ENCODE data around the gene GPR149. TPM values are rescaled to one million over a fixed set of nuclear protein-coding genes. Genes with fewer than 3 reads are reported as not detected.

Gene GPR149
- total RNA-seq, 1 experiment from 2014 or later = not detected

DNA sequence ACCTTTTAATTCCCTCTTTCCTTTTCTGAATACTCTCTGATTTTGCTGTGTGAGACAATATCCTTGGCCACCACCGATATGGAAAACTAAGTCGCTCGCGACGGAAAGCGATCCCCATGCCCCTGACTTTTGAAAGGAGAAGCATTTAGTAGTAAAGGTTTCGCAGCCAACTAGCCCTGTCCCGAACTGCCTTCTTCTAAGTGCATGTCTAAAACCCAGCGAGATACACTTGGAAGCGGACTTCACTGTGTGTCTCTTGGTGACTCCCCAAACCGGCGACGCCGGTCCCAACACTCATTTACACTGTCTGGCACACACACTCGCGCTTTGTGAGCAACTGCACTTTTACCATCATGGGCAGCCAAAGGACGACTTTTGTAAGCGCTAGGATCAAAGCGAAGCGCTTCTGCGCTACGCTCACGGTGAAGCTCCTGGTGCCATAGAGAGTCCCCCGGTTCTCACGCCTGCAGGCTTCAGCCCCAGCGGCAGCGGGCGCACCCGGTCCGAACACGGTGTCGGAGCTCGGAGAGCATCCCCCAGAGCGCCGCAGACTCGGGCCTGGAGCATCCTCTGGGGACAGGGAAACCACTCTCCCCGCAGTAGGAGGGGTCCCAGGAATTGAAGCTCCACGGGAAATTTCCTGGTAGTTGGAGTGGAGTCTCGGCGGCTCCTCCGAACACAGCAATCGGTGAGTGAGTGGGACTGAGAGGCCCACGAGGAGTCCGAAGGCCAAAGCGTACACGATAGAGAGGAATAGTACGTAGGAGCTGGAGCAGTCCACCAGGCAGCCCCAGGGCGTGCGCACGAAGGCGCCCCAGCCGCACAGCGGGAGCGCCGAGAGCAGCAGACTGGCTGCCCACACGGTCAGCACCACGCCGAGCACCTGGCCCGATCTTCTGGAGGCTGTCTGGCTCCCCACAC, 1.4 kb downstream of the GPR149 start:
- Histone ChIP-seq H3K36me3 (ENCODE audit: insufficient read depth, low read length) (no peaks in the 10 kb centered on the region), H3K79me2 (ENCODE audit: low read length) (no peaks in the 10 kb centered on the region), H2AFZ (ENCODE audit: low read length) (no peak overlapping the region), H3K9me3 (ENCODE audit: low read length) (no peaks in the 10 kb centered on the region), H3K9ac (ENCODE audit: low read length) (no peak overlapping the region), H3K27ac (ENCODE audit: low read length) (no peak overlapping the region), H3K9me2 (replicated peaks; ENCODE audit: insufficient read depth, low read length) (no peaks in the 10 kb centered on the region), H3K4me2 (ENCODE audit: low read depth, low read length, poor library complexity, severe bottlenecking) (no peak overlapping the region), H3K4me1 (ENCODE audit: low read length) (no peaks in the 10 kb centered on the region), H3K4me3 (ENCODE audit: low read length) (no peak overlapping the region), H4K20me1 (ENCODE audit: insufficient read depth, low read depth, low read length) (no peaks in the 10 kb centered on the region), H3K27me3 (ENCODE audit: low read length) (no peaks in the 10 kb centered on the region)
- DNase-seq = no peak

DNA sequence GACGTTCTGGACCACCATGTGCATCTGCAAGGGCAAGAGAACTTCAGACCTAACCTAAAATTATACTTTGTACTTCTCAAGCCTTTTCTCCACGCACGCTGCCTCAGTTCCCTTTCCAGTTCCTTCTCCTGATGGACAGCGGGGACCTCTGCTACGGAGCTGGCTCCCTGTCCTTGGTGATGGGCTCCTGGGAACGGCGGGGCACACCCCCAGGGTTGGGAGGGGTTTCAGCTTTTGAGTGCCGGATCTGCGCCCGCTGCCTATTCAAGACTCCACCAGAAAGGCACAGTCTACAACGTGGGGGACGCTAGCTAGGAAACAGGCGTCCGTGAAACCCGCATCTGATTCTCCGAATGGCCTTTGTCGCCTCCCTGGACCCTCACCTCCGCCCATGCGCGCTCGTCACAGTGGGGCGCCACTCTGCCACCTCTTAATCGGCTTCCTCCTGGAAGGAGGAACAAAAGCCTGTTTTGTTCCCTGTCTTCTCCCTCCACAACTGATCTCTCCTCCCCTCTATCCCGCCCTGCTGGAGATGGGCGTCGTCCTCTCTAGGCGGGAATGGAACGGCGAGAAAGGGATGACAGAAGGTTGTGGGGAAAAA, 2.2 kb downstream of the GPR149 start:
- no peak overlapping the region for H2AFZ ChIP-seq (ENCODE audit: low read length)
- H3K9me3 ChIP-seq (ENCODE audit: low read length) = no peaks in the 10 kb centered on the region
- H3K27ac ChIP-seq (ENCODE audit: low read length) = no peak overlapping the region
- H3K4me3 ChIP-seq (ENCODE audit: low read length) = no peak overlapping the region
- no peaks in the 10 kb centered on the region for H3K79me2 ChIP-seq (ENCODE audit: low read length)
- no peaks in the 10 kb centered on the region for H3K9me2 ChIP-seq (replicated peaks; ENCODE audit: insufficient read depth, low read length)
- no peak overlapping the region for H3K4me2 ChIP-seq (ENCODE audit: low read depth, low read length, poor library complexity, severe bottlenecking)
- no peaks in the 10 kb centered on the region for H4K20me1 ChIP-seq (ENCODE audit: insufficient read depth, low read depth, low read length)
- H3K36me3 ChIP-seq (ENCODE audit: insufficient read depth, low read length) = no peaks in the 10 kb centered on the region
- DNase-seq = no peak
- H3K4me1 ChIP-seq (ENCODE audit: low read length) = no peaks in the 10 kb centered on the region
- H3K27me3 ChIP-seq (ENCODE audit: low read length) = no peaks in the 10 kb centered on the region
- no peak overlapping the region for H3K9ac ChIP-seq (ENCODE audit: low read length)

DNA sequence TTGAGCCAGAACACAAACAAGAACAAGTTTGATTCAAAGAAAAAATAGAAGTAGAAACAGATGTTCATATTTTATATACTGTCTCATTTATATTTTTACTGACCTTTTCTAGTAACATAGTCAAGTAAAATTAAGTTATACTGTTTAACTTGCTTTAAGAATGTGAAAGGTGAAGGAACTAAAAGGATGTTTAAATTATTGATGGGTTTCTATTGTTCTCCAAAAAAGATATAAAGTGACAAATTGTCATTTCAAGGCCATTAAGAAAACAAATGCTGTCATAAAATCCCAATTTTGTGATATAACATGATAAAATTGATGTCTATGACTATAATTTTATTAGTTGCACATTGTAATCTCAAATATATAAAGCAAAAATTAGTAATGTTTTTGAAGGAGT, 7.3 kb downstream of the GPR149 start:
- no peak overlapping the region for H3K27ac ChIP-seq (ENCODE audit: low read length)
- H3K4me2 ChIP-seq (ENCODE audit: low read depth, low read length, poor library complexity, severe bottlenecking) = no peak overlapping the region
- H3K27me3 ChIP-seq (ENCODE audit: low read length) = no peaks in the 10 kb centered on the region
- no peaks in the 10 kb centered on the region for H3K79me2 ChIP-seq (ENCODE audit: low read length)
- H3K36me3 ChIP-seq (ENCODE audit: insufficient read depth, low read length) = no peaks in the 10 kb centered on the region
- H3K9ac ChIP-seq (ENCODE audit: low read length) = no peak overlapping the region
- no peak overlapping the region for H2AFZ ChIP-seq (ENCODE audit: low read length)
- H3K4me1 ChIP-seq (ENCODE audit: low read length) = no peaks in the 10 kb centered on the region
- H4K20me1 ChIP-seq (ENCODE audit: insufficient read depth, low read depth, low read length) = no peaks in the 10 kb centered on the region
- H3K9me3 ChIP-seq (ENCODE audit: low read length) = no peaks in the 10 kb centered on the region
- no peak for DNase-seq
- no peaks in the 10 kb centered on the region for H3K9me2 ChIP-seq (replicated peaks; ENCODE audit: insufficient read depth, low read length)
- H3K4me3 ChIP-seq (ENCODE audit: low read length) = no peak overlapping the region

DNA sequence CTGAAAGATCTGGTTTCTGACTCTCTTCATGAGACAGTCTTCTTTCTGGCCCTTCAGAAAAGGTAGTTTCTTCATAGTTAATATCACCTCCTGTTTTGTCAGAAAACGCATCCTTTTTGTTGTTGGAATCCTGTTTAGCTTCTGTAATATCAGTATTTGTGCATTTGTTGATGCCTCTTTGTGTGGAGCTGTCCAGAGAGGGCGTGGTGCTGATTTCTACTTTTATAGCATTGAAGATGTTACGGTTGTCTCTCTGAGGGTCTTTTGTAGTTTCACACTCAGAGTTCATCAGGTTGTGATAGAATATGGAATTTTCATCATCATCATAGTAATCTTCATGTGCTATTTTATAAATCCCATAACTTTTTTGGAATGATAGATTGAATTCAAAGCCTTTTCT, 8.9 kb downstream of the GPR149 start:
- H3K4me2 ChIP-seq (ENCODE audit: low read depth, low read length, poor library complexity, severe bottlenecking) = no peak overlapping the region
- no peaks in the 10 kb centered on the region for H3K4me1 ChIP-seq (ENCODE audit: low read length)
- no peaks in the 10 kb centered on the region for H3K79me2 ChIP-seq (ENCODE audit: low read length)
- H3K9me3 ChIP-seq (ENCODE audit: low read length) = no peaks in the 10 kb centered on the region
- no peak overlapping the region for H3K9ac ChIP-seq (ENCODE audit: low read length)
- no peak overlapping the region for H2AFZ ChIP-seq (ENCODE audit: low read length)
- no peaks in the 10 kb centered on the region for H3K36me3 ChIP-seq (ENCODE audit: insufficient read depth, low read length)
- H3K4me3 ChIP-seq (ENCODE audit: low read length) = no peak overlapping the region
- H3K27ac ChIP-seq (ENCODE audit: low read length) = no peak overlapping the region
- H4K20me1 ChIP-seq (ENCODE audit: insufficient read depth, low read depth, low read length) = no peaks in the 10 kb centered on the region
- H3K9me2 ChIP-seq (replicated peaks; ENCODE audit: insufficient read depth, low read length) = no peaks in the 10 kb centered on the region
- DNase-seq = peak; percentile 51
- no peaks in the 10 kb centered on the region for H3K27me3 ChIP-seq (ENCODE audit: low read length)

DNA sequence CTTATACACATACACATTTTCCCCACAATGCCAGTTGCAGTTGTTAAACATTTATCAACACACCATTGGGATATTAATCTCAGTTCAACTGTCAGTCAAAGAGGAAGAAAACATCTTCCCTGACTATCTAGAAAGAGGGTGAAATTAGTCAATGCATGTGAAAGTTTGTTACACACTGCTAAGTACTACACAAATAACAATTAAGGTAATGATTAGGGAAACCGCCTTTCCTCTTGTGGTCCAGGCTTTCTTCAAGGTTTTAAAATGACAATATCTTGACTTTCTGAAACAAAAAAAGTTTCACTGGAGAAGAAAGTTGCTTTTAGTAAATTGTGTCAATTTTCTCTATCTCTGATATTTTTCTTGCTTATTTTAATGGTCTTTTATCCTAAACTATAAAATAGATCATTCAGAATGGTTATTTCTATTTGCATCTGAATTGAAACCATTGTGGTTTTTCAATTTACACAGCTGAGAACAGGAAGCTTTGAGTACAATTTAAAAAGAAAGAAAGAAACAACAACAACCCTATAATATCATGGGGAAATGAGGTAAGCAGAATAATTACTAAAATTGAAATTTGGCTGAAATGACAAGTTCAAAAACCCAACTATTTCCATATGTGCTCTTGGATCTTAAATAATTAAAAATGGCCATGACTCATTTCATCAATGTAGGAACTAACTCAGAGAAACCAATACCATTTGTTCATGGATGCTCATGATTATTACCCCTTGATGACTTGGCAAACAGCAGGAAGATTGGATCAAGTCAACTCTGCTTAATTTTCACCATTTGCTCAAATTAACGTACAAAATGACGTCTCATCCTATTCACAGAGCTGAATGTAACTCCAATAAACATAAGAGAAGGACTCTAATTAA, 31.7 kb downstream of the GPR149 start:
- H3K27me3 ChIP-seq (ENCODE audit: low read length) = no peaks in the 10 kb centered on the region
- no peaks in the 10 kb centered on the region for H3K36me3 ChIP-seq (ENCODE audit: insufficient read depth, low read length)
- no peak overlapping the region for H2AFZ ChIP-seq (ENCODE audit: low read length)
- H3K4me2 ChIP-seq (ENCODE audit: low read depth, low read length, poor library complexity, severe bottlenecking) = no peak overlapping the region
- DNase-seq = no peak
- no peaks in the 10 kb centered on the region for H3K9me3 ChIP-seq (ENCODE audit: low read length)
- no peak overlapping the region for H3K4me3 ChIP-seq (ENCODE audit: low read length)
- no peaks in the 10 kb centered on the region for H4K20me1 ChIP-seq (ENCODE audit: insufficient read depth, low read depth, low read length)
- no peaks in the 10 kb centered on the region for H3K79me2 ChIP-seq (ENCODE audit: low read length)
- no peaks in the 10 kb centered on the region for H3K4me1 ChIP-seq (ENCODE audit: low read length)
- H3K9me2 ChIP-seq (replicated peaks; ENCODE audit: insufficient read depth, low read length) = no peaks in the 10 kb centered on the region
- H3K9ac ChIP-seq (ENCODE audit: low read length) = no peak overlapping the region
- no peak overlapping the region for H3K27ac ChIP-seq (ENCODE audit: low read length)

DNA sequence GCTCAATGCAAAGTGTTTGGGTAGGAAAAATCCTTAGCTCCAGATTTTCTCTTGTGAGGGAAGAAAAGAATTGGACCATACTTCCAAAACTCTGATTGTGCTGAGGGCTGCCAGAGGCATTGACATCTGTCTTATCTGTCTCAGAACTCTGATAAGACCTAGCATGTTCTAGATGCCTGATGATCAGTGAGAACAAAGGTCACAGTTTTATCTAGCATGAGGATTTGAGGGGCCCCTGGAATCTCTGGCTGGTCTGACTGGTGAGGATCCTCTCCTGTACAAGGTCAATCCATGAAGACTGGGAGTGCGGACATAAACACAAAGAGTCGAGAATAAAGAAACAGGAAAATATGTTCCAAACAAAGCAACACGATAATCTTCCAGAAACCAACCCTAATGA, 40.1 kb downstream of the GPR149 start:
- Histone ChIP-seq H3K79me2 (ENCODE audit: low read length) (no peaks in the 10 kb centered on the region), H3K27me3 (ENCODE audit: low read length) (no peaks in the 10 kb centered on the region), H2AFZ (ENCODE audit: low read length) (no peak overlapping the region), H3K9me3 (ENCODE audit: low read length) (no peaks in the 10 kb centered on the region), H3K4me1 (ENCODE audit: low read length) (no peaks in the 10 kb centered on the region), H4K20me1 (ENCODE audit: insufficient read depth, low read depth, low read length) (no peaks in the 10 kb centered on the region), H3K9me2 (replicated peaks; ENCODE audit: insufficient read depth, low read length) (no peaks in the 10 kb centered on the region), H3K4me3 (ENCODE audit: low read length) (no peak overlapping the region), H3K4me2 (ENCODE audit: low read depth, low read length, poor library complexity, severe bottlenecking) (no peak overlapping the region), H3K27ac (ENCODE audit: low read length) (no peak overlapping the region), H3K9ac (ENCODE audit: low read length) (no peak overlapping the region), H3K36me3 (ENCODE audit: insufficient read depth, low read length) (no peaks in the 10 kb centered on the region)
- DNase-seq = no peak

DNA sequence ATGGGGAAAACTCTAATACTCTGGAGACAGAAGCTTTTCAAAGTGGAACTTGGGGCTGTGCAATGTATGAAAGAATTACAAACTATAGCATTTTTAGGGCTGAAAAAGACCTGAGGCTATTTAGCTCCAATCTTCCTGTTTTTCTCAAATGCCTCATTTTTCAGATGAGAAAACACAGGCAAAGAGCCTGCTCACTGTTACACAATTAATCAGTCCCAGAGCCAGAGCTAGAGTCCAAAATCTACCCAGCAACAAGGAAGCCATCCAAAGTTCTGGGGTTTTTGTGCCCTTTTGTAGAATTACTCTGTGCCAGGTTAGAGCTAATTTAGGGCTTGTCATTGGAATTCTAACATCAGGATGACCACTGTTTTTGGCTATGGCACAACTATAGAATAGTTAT, 45.5 kb downstream of the GPR149 start:
- no peak overlapping the region for H3K4me2 ChIP-seq (ENCODE audit: low read depth, low read length, poor library complexity, severe bottlenecking)
- no peaks in the 10 kb centered on the region for H3K79me2 ChIP-seq (ENCODE audit: low read length)
- H3K9ac ChIP-seq (ENCODE audit: low read length) = no peak overlapping the region
- H3K27ac ChIP-seq (ENCODE audit: low read length) = no peak overlapping the region
- no peak overlapping the region for H2AFZ ChIP-seq (ENCODE audit: low read length)
- H3K4me3 ChIP-seq (ENCODE audit: low read length) = no peak overlapping the region
- DNase-seq = no peak
- H4K20me1 ChIP-seq (ENCODE audit: insufficient read depth, low read depth, low read length) = no peaks in the 10 kb centered on the region
- no peaks in the 10 kb centered on the region for H3K36me3 ChIP-seq (ENCODE audit: insufficient read depth, low read length)
- no peaks in the 10 kb centered on the region for H3K27me3 ChIP-seq (ENCODE audit: low read length)
- H3K9me3 ChIP-seq (ENCODE audit: low read length) = no peaks in the 10 kb centered on the region
- no peaks in the 10 kb centered on the region for H3K4me1 ChIP-seq (ENCODE audit: low read length)
- no peaks in the 10 kb centered on the region for H3K9me2 ChIP-seq (replicated peaks; ENCODE audit: insufficient read depth, low read length)

DNA sequence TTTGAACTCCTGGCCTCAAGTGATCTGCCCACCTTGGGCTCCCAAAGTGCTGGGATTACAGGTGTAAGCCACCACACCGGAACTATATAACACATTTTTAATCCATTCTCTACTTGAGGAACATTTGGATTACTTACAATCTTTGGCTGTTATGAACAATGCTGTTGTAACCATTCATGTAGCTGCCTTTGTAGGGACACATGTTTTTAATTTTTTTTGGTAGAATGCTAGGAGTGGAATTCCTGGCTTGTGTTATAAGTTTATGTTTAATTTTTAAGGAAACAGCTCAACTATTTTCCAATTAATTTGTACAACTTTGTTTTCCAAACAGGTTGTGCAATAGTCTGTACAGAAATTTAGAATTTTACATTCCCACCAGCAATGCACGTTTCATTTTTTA, 51.7 kb downstream of the GPR149 start:
- H3K79me2 ChIP-seq (ENCODE audit: low read length) = no peaks in the 10 kb centered on the region
- no peaks in the 10 kb centered on the region for H3K36me3 ChIP-seq (ENCODE audit: insufficient read depth, low read length)
- H3K9me2 ChIP-seq (replicated peaks; ENCODE audit: insufficient read depth, low read length) = no peaks in the 10 kb centered on the region
- H3K9me3 ChIP-seq (ENCODE audit: low read length) = no peaks in the 10 kb centered on the region
- H3K4me3 ChIP-seq (ENCODE audit: low read length) = no peak overlapping the region
- H4K20me1 ChIP-seq (ENCODE audit: insufficient read depth, low read depth, low read length) = no peaks in the 10 kb centered on the region
- H2AFZ ChIP-seq (ENCODE audit: low read length) = no peak overlapping the region
- no peak overlapping the region for H3K9ac ChIP-seq (ENCODE audit: low read length)
- H3K4me1 ChIP-seq (ENCODE audit: low read length) = no peaks in the 10 kb centered on the region
- no peaks in the 10 kb centered on the region for H3K27me3 ChIP-seq (ENCODE audit: low read length)
- DNase-seq = no peak
- no peak overlapping the region for H3K4me2 ChIP-seq (ENCODE audit: low read depth, low read length, poor library complexity, severe bottlenecking)
- no peak overlapping the region for H3K27ac ChIP-seq (ENCODE audit: low read length)

Data from Karpas-422 (cell line).